Loucy (cell line): ENCODE measurements around the gene CDC42EP2.

Experiments
- H2AFZ ChIP-seq: fragments of 200-600 bp; sonication (generic); 2 replicates; pipeline ENCODE4 v1.6.0; 2016; ENCODE audit warnings: antibody characterized with exemption, mild to moderate bottlenecking, low read length, moderate library complexity
- H3F3A ChIP-seq: fragments of 200-600 bp; 2 replicates; pipeline ENCODE4 v1.6.0; 2016; ENCODE audit warnings: antibody characterized with exemption, low read depth, mild to moderate bottlenecking
- H3K27me3 ChIP-seq: fragments of 200-600 bp; sonication (generic); 2 replicates; pipeline ENCODE4 v1.6.1; 2014; ENCODE audit warnings: low read length, mild to moderate bottlenecking; ENCODE audit not compliant: insufficient read depth, poor library complexity, severe bottlenecking
- H3K36me3 ChIP-seq: fragments of 200-600 bp; sonication (generic); 2 replicates; pipeline ENCODE4 v1.6.1; 2016; ENCODE audit warnings: low read length; ENCODE audit not compliant: insufficient read depth
- H3K4me1 ChIP-seq: fragments of 200-600 bp; sonication (generic); 2 replicates; pipeline ENCODE4 v1.5.1; 2014; ENCODE audit warnings: low read length, mild to moderate bottlenecking; ENCODE audit not compliant: insufficient read depth, poor library complexity, severe bottlenecking
- H3K4me2 ChIP-seq: fragments of 200-600 bp; sonication (generic); 2 replicates; pipeline ENCODE4 v1.6.0; 2014; ENCODE audit warnings: antibody characterized with exemption, low read length, low read depth, mild to moderate bottlenecking; ENCODE audit not compliant: poor library complexity, severe bottlenecking
- H3K4me3 ChIP-seq: fragments of 200-600 bp; sonication (generic); 2 replicates; pipeline ENCODE4 v1.5.1; 2014; ENCODE audit warnings: low read length, mild to moderate bottlenecking, mixed read lengths; ENCODE audit not compliant: poor library complexity, severe bottlenecking
- H3K79me2 ChIP-seq: fragments of 200-600 bp; sonication (generic); 2 replicates; pipeline ENCODE4 v1.6.1; 2014; ENCODE audit warnings: low read length; ENCODE audit not compliant: insufficient read depth
- H3K9ac ChIP-seq: fragments of 200-600 bp; sonication (generic); 2 replicates; pipeline ENCODE4 v1.6.0; 2014; ENCODE audit warnings: mild to moderate bottlenecking, low read depth, low read length, moderate library complexity; ENCODE audit not compliant: poor library complexity, severe bottlenecking
- H3K9me2 ChIP-seq: fragments of 200-600 bp; sonication (generic); replicated peaks from 2 replicates; pipeline ENCODE4 v1.6.1; 2016; ENCODE audit warnings: low read depth, low read length, mixed read lengths
- H3K9me3 ChIP-seq: fragments of 200-600 bp; sonication (generic); 2 replicates; pipeline ENCODE4 v1.6.1; 2014; ENCODE audit warnings: mild to moderate bottlenecking, antibody characterized with exemption, low read length, low read depth; ENCODE audit not compliant: insufficient read depth
- H4K20me1 ChIP-seq: fragments of 200-600 bp; sonication (generic); 2 replicates; pipeline ENCODE4 v1.6.0; 2014; ENCODE audit warnings: antibody characterized with exemption, low read length, mild to moderate bottlenecking; ENCODE audit not compliant: insufficient read depth, poor library complexity, severe bottlenecking
- CTCF ChIP-seq: fragments of 200-600 bp; sonication (generic); conservative IDR thresholded peaks from 2 replicates; pipeline ENCODE4 v1.5.1; 2014; ENCODE audit warnings: mild to moderate bottlenecking, antibody characterized with exemption, low read length
- EZH2phosphoT487 ChIP-seq: fragments of 200-600 bp; IDR thresholded peaks from 2 replicates; pipeline ENCODE4 v1.6.1; 2018; ENCODE audit warnings: antibody characterized with exemption, mild to moderate bottlenecking, moderate library complexity, borderline replicate concordance

The CDC42EP2 gene

GRCh38 chr11:65307298-65308229 lies 7.1 kb upstream of the CDC42EP2 start:
- TF ChIP-seq EZH2phosphoT487 = no peak
- TF ChIP-seq CTCF = no peak

GRCh38 chr11:65308281-65308891 lies 6.3 kb upstream of the CDC42EP2 start:
- H3K27me3 ChIP-seq = no peaks in the 10 kb centered on the region
- H3K4me2 ChIP-seq = no peak overlapping the region
- no peak overlapping the region for H3K9ac ChIP-seq
- H4K20me1 ChIP-seq = no peaks in the 10 kb centered on the region
- no peaks in the 10 kb centered on the region for H3K9me3 ChIP-seq
- no peaks in the 10 kb centered on the region for H3K79me2 ChIP-seq
- H3K4me1 ChIP-seq = no peaks in the 10 kb centered on the region
- H3K9me2 ChIP-seq = no peaks in the 10 kb centered on the region
- no peak for TF ChIP-seq CTCF
- TF ChIP-seq EZH2phosphoT487 = no peak
- no peak overlapping the region for H3K4me3 ChIP-seq
- no peak overlapping the region for H2AFZ ChIP-seq
- H3K36me3 ChIP-seq = peaks cover 11% of the 10 kb centered on the region; the same call in 1 of the 2 replicates
- H3F3A ChIP-seq = no peaks in the 10 kb centered on the region

More at GRCh38 chr11:65307298-65308229, 7.1 kb upstream of the CDC42EP2 start:
- no peak overlapping the region for H3K9ac ChIP-seq
- H3F3A ChIP-seq = no peaks in the 10 kb centered on the region
- H3K4me3 ChIP-seq = no peak overlapping the region
- no peaks in the 10 kb centered on the region for H3K4me1 ChIP-seq
- H3K36me3 ChIP-seq = peaks cover 13% of the 10 kb centered on the region; the same call in 1 of the 2 replicates
- H3K9me3 ChIP-seq = no peaks in the 10 kb centered on the region
- H3K9me2 ChIP-seq = no peaks in the 10 kb centered on the region
- no peak overlapping the region for H2AFZ ChIP-seq
- no peaks in the 10 kb centered on the region for H3K27me3 ChIP-seq
- H3K79me2 ChIP-seq = no peaks in the 10 kb centered on the region
- no peaks in the 10 kb centered on the region for H4K20me1 ChIP-seq
- no peak overlapping the region for H3K4me2 ChIP-seq

GRCh38 chr11:65309006-65309405 lies 5.7 kb upstream of the CDC42EP2 start:
- Histone ChIP-seq H3K4me2 (no peak overlapping the region), H3K9me2 (no peaks in the 10 kb centered on the region), H3K27me3 (no peaks in the 10 kb centered on the region), H3K4me1 (no peaks in the 10 kb centered on the region), H3K9ac (no peak overlapping the region), H3F3A (no peaks in the 10 kb centered on the region), H3K36me3 (peaks cover 5% of the 10 kb centered on the region; the same call in 1 of the 2 replicates), H4K20me1 (no peaks in the 10 kb centered on the region), H2AFZ (no peak overlapping the region), H3K79me2 (no peaks in the 10 kb centered on the region), H3K9me3 (no peaks in the 10 kb centered on the region), H3K4me3 (no peak overlapping the region)
- no peak for TF ChIP-seq CTCF
- TF ChIP-seq EZH2phosphoT487 = no peak
